GM12878 (cell line): ENCODE data around the gene EPHB2. TPM values are rescaled to one million over a fixed set of nuclear protein-coding genes. Genes with fewer than 3 reads are reported as not detected.

Experiments used
- ATAC-seq: fragments of 200-7000 bp; cut with Tn5 transposase; 3 replicates; pipeline ENCODE4 v1.9.1; 2020; ENCODE audit warnings: mild to moderate bottlenecking, moderate library complexity
- BruUV-seq: library from RNA; stranded (reverse); fragments of 400-500 nt; replicated peaks from 2 replicates; lab custom pipeline; 2021; lab: Mats Ljungman, UMichigan
- CTCF ChIA-PET: fragments of 300-600 bp; sonication (Branson Sonifier 250); formaldehyde crosslinking; extraction: SDS; loops from one replicate; lab custom pipeline; 2021; ENCODE audit warnings: inconsistent platforms; lab: Yijun Ruan, JAX
- POLR2A ChIA-PET: fragments of 350-600 bp; formaldehyde crosslinking; extraction: SDS; loops from one replicate; lab custom pipeline; 2021; ENCODE audit warnings: inconsistent platforms; lab: Charles Lee
- RAD21 ChIA-PET: fragments of 300-600 bp; sonication (Branson Sonifier 250); formaldehyde crosslinking; loops from one replicate; lab custom pipeline; 2023; ENCODE audit warnings: antibody characterized with exemption; ENCODE audit not compliant: unreplicated experiment; lab: Charles Lee
- SMC1A ChIA-PET: fragments of 300-600 bp; sonication (Branson Sonifier 250); formaldehyde crosslinking; loops from one replicate; lab custom pipeline; 2023; ENCODE audit not compliant: unreplicated experiment, uncharacterized antibody; lab: Charles Lee
- DNase-seq: peaks from one replicate; pipeline ENCODE4 v3.0.0-alpha.2; 2011; ENCODE audit warnings: low read depth, low spot score
- FAIRE-seq: peaks from 3 replicates; lab custom pipeline; 2011; peaks lifted over from hg19 to GRCh38; lab: Jason Lieb, UNC
- H2AFZ ChIP-seq: 2 replicates; pipeline ENCODE4 v1.6.0; 2011; ENCODE audit warnings: low read depth, low read length, control low read depth; ENCODE audit not compliant: control insufficient read depth
- H3K27ac ChIP-seq: 2 replicates; pipeline ENCODE4 v1.5.1; 2011; ENCODE audit warnings: control low read depth; ENCODE audit not compliant: control insufficient read depth, insufficient read depth
- H3K27me3 ChIP-seq, 2 experiments: replicated peaks in 1 of 2; 2 replicates each; pipeline versions ENCODE4 v1.6.0 to v1.6.1; 2011; ENCODE audit warnings: low read length in 1 of 2; ENCODE audit not compliant: control insufficient read depth in 2 of 2, insufficient read depth in 2 of 2
- H3K36me3 ChIP-seq, 2 experiments: 2 replicates each; pipeline ENCODE4 v1.5.1; 2011; ENCODE audit warnings: low read length in 1 of 2; ENCODE audit not compliant: control insufficient read depth in 2 of 2, insufficient read depth in 2 of 2
- H3K4me1 ChIP-seq: 2 replicates; pipeline ENCODE4 v1.6.1; 2011; ENCODE audit warnings: mild to moderate bottlenecking, low read length, moderate library complexity, mixed read lengths; ENCODE audit not compliant: control insufficient read depth, insufficient read depth
- H3K4me2 ChIP-seq: 2 replicates; pipeline ENCODE4 v1.6.0; 2011; ENCODE audit warnings: control low read depth; ENCODE audit not compliant: control insufficient read depth, insufficient read depth
- H3K4me3 ChIP-seq: fragments of 200-600 bp; sonication (generic); 2 replicates; pipeline ENCODE4 v1.5.1; 2016
- H3K79me2 ChIP-seq: 2 replicates; pipeline ENCODE4 v1.6.0; 2011; ENCODE audit warnings: low read length; ENCODE audit not compliant: control insufficient read depth, insufficient read depth
- H3K9ac ChIP-seq: 2 replicates; pipeline ENCODE4 v1.8.0; 2011; ENCODE audit warnings: low read length, control low read depth, mixed read lengths; ENCODE audit not compliant: control insufficient read depth, insufficient read depth
- H3K9me3 ChIP-seq: replicated peaks from 3 replicates; pipeline ENCODE4 v1.5.1; 2011; ENCODE audit warnings: mild to moderate bottlenecking, low read length; ENCODE audit not compliant: control insufficient read depth, insufficient read depth
- H4K20me1 ChIP-seq: 2 replicates; pipeline ENCODE4 v1.6.0; 2011; ENCODE audit not compliant: control insufficient read depth, insufficient read depth
- BCL11A ChIP-seq: IDR thresholded peaks from 2 replicates; pipeline ENCODE4 v1.6.1; 2011; ENCODE audit warnings: low read depth, low read length
- BCL3 ChIP-seq: IDR thresholded peaks from 2 replicates; pipeline ENCODE4 v1.6.1; 2011; ENCODE audit warnings: borderline replicate concordance, low read depth, mild to moderate bottlenecking, moderate library complexity, low read length; ENCODE audit not compliant: insufficient read depth, poor library complexity, severe bottlenecking
- CBX5 ChIP-seq: sonication (generic); IDR thresholded peaks from 2 replicates; pipeline ENCODE4 v1.6.1; 2016; ENCODE audit warnings: low read depth, moderate library complexity, mild to moderate bottlenecking, inconsistent platforms
- CEBPB ChIP-seq, 2 experiments: fragments of 150-350 bp in 1 of 2; IDR thresholded peaks; 2 replicates each; pipeline ENCODE4 v1.6.1; 2012 to 2014; ENCODE audit warnings: low read depth in 2 of 2, low read length in 2 of 2, borderline replicate concordance in 1 of 2, inconsistent platforms in 1 of 2
- EED ChIP-seq: sonication (generic); IDR thresholded peaks from 2 replicates; pipeline ENCODE4 v1.6.1; 2016; ENCODE audit warnings: antibody characterized with exemption, low read depth
- GATAD2B ChIP-seq: fragments of 450-650 bp; conservative IDR thresholded peaks from 2 replicates; pipeline ENCODE4 v1.6.1; 2017; ENCODE audit warnings: low read depth, mild to moderate bottlenecking, moderate library complexity
- HDAC6 ChIP-seq: fragments of 200-600 bp; sonication (generic); IDR thresholded peaks from one replicate; pipeline ENCODE4 v1.8.0; 2017; ENCODE audit warnings: antibody characterized with exemption; ENCODE audit not compliant: unreplicated experiment
- IRF4 ChIP-seq: IDR thresholded peaks from 2 replicates; pipeline ENCODE4 v1.6.1; 2011; ENCODE audit warnings: low read depth, low read length
- JUNB ChIP-seq: IDR thresholded peaks from 2 replicates; pipeline ENCODE4 v1.6.1; 2016; ENCODE audit warnings: antibody characterized with exemption, mild to moderate bottlenecking
- POLR2A ChIP-seq: IDR thresholded peaks from 2 replicates; pipeline ENCODE4 v1.6.1; 2011; ENCODE audit warnings: low read depth, mild to moderate bottlenecking, low read length
- SREBF1 ChIP-seq: IDR thresholded peaks from 2 replicates; pipeline ENCODE4 v1.6.1; 2012; ENCODE audit warnings: mild to moderate bottlenecking, low read length
- STAT1 ChIP-seq: fragments of 450-650 bp; conservative IDR thresholded peaks from 2 replicates; pipeline ENCODE4 v1.6.1; 2014; ENCODE audit warnings: antibody characterized with exemption, mild to moderate bottlenecking
- TCF3 ChIP-seq: IDR thresholded peaks from 2 replicates; pipeline ENCODE4 v1.6.1; 2012; ENCODE audit warnings: low read depth, mild to moderate bottlenecking, low read length, borderline replicate concordance; ENCODE audit not compliant: insufficient read depth
- ZBED1 ChIP-seq: IDR thresholded peaks from 2 replicates; pipeline ENCODE4 v1.6.1; 2016; ENCODE audit warnings: borderline replicate concordance
- WGBS: methylation state at CpG from one replicate; pipeline ENCODE4 v1.1.6; 2016; ENCODE audit warnings: low lambda C conversion rate; ENCODE audit not compliant: insufficient replicate concordance, insufficient coverage; ENCODE audit errors: missing lambda C conversion rate; 5-methylcytosine and 5-hydroxymethylcytosine counted together
- in situ Hi-C: fragments of 300-500 bp; cut with MboI; formaldehyde crosslinking; loops from 9 replicates; pipeline ENCODE4 v1.14.3; 2018; ENCODE audit warnings: mixed read lengths
- intact Hi-C: fragments of 100-400 bp; cut with micrococcal nuclease; formaldehyde crosslinking; loops from one replicate; pipeline ENCODE4 v1.14.2; 2022; ENCODE audit not compliant: unreplicated experiment
- polyA plus RNA-seq, 11 experiments: library from polyadenylated mRNA; depleted of rRNA in 4 of 11; unstranded in 6 of 11; stranded (reverse) in 5 of 11; fragments of >200 nt; fragmentation: Nextera tagmentation in 4 of 11; fragmentation: Illumina TruSeq in 1 of 11; extraction: Ambion mirVana in 4 of 11; extraction: Trizol in 1 of 11; gene quantifications; 1 replicate in 1 of 11; 2 replicates in 10 of 11; pipeline versions ENCODE4 v1.2.1 to v1.2.3, GENCODE V29; 2011 to 2016; ENCODE audit warnings: inconsistent platforms in 2 of 11, missing spikeins in 2 of 11, low read depth in 1 of 11
- total RNA-seq, 4 experiments: library from RNA; depleted of rRNA in 3 of 4; stranded (reverse); fragments of >200 nt in 3 of 4; fragmentation: Illumina TruSeq in 1 of 4; extraction: Trizol in 1 of 4; gene quantifications; 2 replicates each; pipeline versions ENCODE4 v1.2.1 to v1.2.3, GENCODE V29; 2013 to 2021

The EPHB2 gene
- total and polyA plus RNA-seq, 10 of the 15 experiments (the other 5 are each of a cell fraction or from before 2014, with no cell fraction given), result 0.13 to 3.3 (median 0.92) TPM

DNA sequence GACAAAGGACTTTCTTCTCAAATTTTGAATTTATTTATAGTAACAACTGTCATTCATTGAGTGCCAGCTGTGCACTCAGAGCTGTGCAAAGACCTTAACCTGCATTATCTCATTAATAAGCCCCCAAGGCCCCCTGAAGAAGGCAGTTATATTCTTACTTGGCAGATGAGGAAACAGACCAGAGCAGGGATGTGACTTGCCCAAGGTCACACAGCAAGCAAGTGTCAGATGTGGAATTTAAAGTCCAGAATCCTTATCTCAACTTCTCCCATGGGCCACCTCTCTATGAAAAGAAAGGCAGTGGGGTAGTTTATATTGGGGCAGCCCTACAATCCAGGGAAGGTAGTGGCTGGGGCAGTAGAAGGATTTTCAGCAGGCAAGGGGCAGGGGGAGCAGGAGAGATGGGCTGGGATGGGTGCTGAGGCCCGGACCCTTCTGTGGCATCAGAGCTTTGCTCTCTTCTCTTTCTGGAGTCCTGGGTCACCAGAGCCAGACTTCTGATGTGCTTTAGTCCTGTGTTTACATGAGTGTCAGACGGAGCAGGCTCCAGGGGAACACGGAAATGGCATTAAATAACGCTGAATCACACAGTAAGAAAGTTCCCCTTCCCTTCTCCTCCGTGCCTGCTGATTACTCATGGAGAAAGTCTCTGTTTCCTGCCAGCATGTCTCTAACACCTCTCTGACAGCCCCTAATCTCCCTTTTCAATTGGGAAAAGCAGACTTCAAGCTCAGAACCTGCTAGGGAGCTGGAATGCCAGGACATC is 39.5 kb downstream of the EPHB2 start:
- H3K9ac ChIP-seq, result peak overlapping the region; percentile 35; the same call in 1 of the 2 replicates
- peak; percentile 60 for ATAC-seq
- POLR2A ChIA-PET, result no interaction called here
- peak; percentile 21 for DNase-seq
- in situ Hi-C loops (no loop called here), intact Hi-C loops (no loop called here)
- H4K20me1 ChIP-seq, result no peaks in the 10 kb centered on the region
- no peaks in the 10 kb centered on the region for H3K9me3 ChIP-seq
- no peak overlapping the region for H3K4me3 ChIP-seq
- RAD21 ChIA-PET, result no interaction called here
- SMC1A ChIA-PET, result interaction anchor here (0.6 to 1.9 kb wide), 4 partner anchors 12 to 102 kb away, joined by 3 to 4 read pairs (median 4); no protein-coding TSS in a partner anchor
- peaks cover 35% of the 10 kb centered on the region for H3K4me1 ChIP-seq
- no peaks in the 10 kb centered on the region for H3K79me2 ChIP-seq
- no peak for TF ChIP-seq IRF4
- TF ChIP-seq BCL11A, result no peak
- peak; percentile 61; the same call in 1 of the 2 replicates for TF ChIP-seq EED
- no peak for TF ChIP-seq HDAC6
- 0 out of 2 replicates have a peak, but pooled peaks have one; percentile 4 for TF ChIP-seq JUNB
- TF ChIP-seq ZBED1, result no peak
- TF ChIP-seq GATAD2B, result no peak
- TF ChIP-seq, all 136 proteins: peak for 2
- no TSS peak for BruUV-seq
- peak overlapping the region; percentile 58 for H3K27ac ChIP-seq
- FAIRE-seq, result no peak
- CTCF ChIA-PET, result interaction anchor here (0.7 to 1.3 kb wide), 3 partner anchors 8 to 47 kb away, joined by 3 read pairs; no protein-coding TSS in a partner anchor
- peak overlapping the region; percentile 69 for H3K4me2 ChIP-seq
- 12% methylated on average over 5 of the region's 5 CpGs for WGBS
- peak overlapping the region; percentile 76 for H2AFZ ChIP-seq
- H3K36me3 ChIP-seq, result no peaks in the 10 kb centered on the region
- H3K27me3 ChIP-seq, result no peaks in the 10 kb centered on the region

- no peak for FAIRE-seq
- BruUV-seq, result no TSS peak
- 0 out of 2 replicates have a peak, but pooled peaks have one; percentile 14 for TF ChIP-seq TCF3
- no peak for TF ChIP-seq SREBF1
- TF ChIP-seq CEBPB (IDR thresholded peaks at IDR 0.05; ENCODE audit: borderline replicate concordance in 1 of 2, low read depth in 2 of 2, low read length in 2 of 2), result no peak
- no peak for TF ChIP-seq CBX5
- TF ChIP-seq POLR2A, result no peak
- TF ChIP-seq BCL3, result peak; percentile 78
- TF ChIP-seq STAT1, result no peak
- RAD21 ChIA-PET, result no interaction called here
- no peaks in the 10 kb centered on the region for H3K9me3 ChIP-seq
- no peak overlapping the region for H3K9ac ChIP-seq
- CTCF ChIA-PET, result interaction anchor here (1.3 kb wide), 1 partner anchor 14 kb away, joined by 3 read pairs; no protein-coding TSS in a partner anchor
- peaks cover 35% of the 10 kb centered on the region for H3K4me1 ChIP-seq
- peak overlapping the region; percentile 58; the same call in 1 of the 2 replicates for H3K27ac ChIP-seq
- H3K36me3 ChIP-seq, result no peaks in the 10 kb centered on the region
- H3K27me3 ChIP-seq, result no peaks in the 10 kb centered on the region
- POLR2A ChIA-PET, result no interaction called here
- H3K4me2 ChIP-seq, result peak overlapping the region; percentile 69; the same call in 1 of the 2 replicates
- intact Hi-C loops (no loop called here), in situ Hi-C loops (no loop called here)
- 35% methylated on average over 1 of the region's 1 CpG for WGBS
- H3K79me2 ChIP-seq, result no peaks in the 10 kb centered on the region
- no peak for DNase-seq
- SMC1A ChIA-PET, result interaction anchor here (0.6 to 1.9 kb wide), 4 partner anchors 12 to 102 kb away, joined by 3 to 4 read pairs (median 4); no protein-coding TSS in a partner anchor
- H3K4me3 ChIP-seq, result no peak overlapping the region
- no peaks in the 10 kb centered on the region for H4K20me1 ChIP-seq
- ATAC-seq, result no peak
- H2AFZ ChIP-seq, result peak overlapping the region; percentile 76
These were observed 40.0 kb downstream of the EPHB2 start for GRCh38 chr1:22750685-22751051.
